Hepatocyte (in vitro differentiated cells): ENCODE data around the gene PLPP4.

Experiments
- EZH2 ChIP-seq: fragments of 200-600 bp; sonication (generic); IDR thresholded peaks from 2 replicates; pipeline ENCODE4 v1.6.1; 2016; ENCODE audit warnings: antibody characterized with exemption, mild to moderate bottlenecking, borderline replicate concordance
- EZH2phosphoT487 ChIP-seq: fragments of 200-600 bp; sonication (generic); IDR thresholded peaks from one replicate; pipeline ENCODE4 v1.6.1; 2018; ENCODE audit warnings: antibody characterized with exemption, mild to moderate bottlenecking, low read depth, moderate library complexity; ENCODE audit not compliant: unreplicated experiment, severe bottlenecking
- TF ChIP-seq, protein P1 (sequence below): fragments of 200-600 bp; sonication (generic); IDR thresholded peaks from 2 replicates; pipeline ENCODE4 v1.5.1; 2016; ENCODE audit warnings: antibody characterized with exemption, mild to moderate bottlenecking; ENCODE audit not compliant: poor library complexity

DNA sequence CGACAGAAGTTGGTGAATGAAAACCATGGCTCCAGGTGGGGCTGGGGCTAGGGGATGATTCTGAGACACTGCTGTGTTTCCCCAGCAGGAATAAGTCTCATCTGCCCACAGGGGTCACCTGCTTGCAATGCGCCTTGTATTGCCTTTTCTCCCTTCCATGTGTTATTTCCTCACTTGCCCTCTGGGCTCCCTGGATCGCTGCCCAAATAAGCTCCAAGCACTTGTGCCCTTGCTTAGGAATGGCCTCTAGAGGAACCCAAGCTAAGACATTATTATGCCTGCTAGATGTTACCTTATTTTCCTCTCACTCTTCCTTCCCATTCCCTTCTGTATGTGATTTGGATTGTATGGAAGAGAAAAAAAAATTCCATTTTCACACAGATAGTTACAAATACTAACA, 24.8 kb upstream of the PLPP4 start:
- TF ChIP-seq, protein P1, sequence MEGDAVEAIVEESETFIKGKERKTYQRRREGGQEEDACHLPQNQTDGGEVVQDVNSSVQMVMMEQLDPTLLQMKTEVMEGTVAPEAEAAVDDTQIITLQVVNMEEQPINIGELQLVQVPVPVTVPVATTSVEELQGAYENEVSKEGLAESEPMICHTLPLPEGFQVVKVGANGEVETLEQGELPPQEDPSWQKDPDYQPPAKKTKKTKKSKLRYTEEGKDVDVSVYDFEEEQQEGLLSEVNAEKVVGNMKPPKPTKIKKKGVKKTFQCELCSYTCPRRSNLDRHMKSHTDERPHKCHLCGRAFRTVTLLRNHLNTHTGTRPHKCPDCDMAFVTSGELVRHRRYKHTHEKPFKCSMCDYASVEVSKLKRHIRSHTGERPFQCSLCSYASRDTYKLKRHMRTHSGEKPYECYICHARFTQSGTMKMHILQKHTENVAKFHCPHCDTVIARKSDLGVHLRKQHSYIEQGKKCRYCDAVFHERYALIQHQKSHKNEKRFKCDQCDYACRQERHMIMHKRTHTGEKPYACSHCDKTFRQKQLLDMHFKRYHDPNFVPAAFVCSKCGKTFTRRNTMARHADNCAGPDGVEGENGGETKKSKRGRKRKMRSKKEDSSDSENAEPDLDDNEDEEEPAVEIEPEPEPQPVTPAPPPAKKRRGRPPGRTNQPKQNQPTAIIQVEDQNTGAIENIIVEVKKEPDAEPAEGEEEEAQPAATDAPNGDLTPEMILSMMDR = no peak
- TF ChIP-seq EZH2 (no peak), EZH2phosphoT487 (no peak)
